ENCODE data around the gene CLDN14. TPM values are rescaled to one million over a fixed set of nuclear protein-coding genes. Genes with fewer than 3 reads are reported as not detected.

CLDN14 gene
- total and polyA plus RNA-seq, 8 donors, result 0.48 TPM; not detected in 7

DNA sequence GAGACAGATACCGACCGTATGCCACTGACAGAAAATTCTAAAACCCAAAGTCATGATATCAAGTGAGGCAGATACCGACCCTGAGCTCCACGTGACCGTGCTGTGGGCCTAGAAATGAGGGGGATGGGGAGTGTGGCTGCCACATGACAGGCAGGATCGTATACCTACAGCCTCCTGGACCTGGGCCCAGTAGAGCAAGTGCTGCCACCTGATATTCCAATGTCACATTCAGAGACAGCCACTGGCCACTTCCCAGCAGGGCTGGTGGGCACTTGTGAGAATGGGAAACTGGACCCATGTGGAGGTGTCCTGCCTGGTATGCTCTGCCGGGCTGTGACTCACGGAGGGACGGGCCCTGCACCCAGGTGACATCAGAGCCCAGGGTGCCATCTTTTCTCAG lies 44.6 kb upstream of the CLDN14 start:
- WGBS, 5 donors, result 67 to 72% (median 72%) methylated on average over 6 to 9 of the region's 9 CpGs
- peaks cover 0 to 25% (median 0%) of the 10 kb centered on the region in 3 donors for H3K27me3 ChIP-seq
- no peaks in the 10 kb centered on the region for H3K36me3 ChIP-seq
- H3K27ac ChIP-seq, result no peak overlapping the region
- no peaks in the 10 kb centered on the region for H3K4me1 ChIP-seq
- DNase-seq, result peak; percentile 37 to 52
- H3K4me3 ChIP-seq, result no peak overlapping the region
- TF ChIP-seq POLR2AphosphoS5 (IDR thresholded peaks at IDR 0.05) (no peak), EP300 (IDR thresholded peaks at IDR 0.05) (no peak), POLR2A (IDR thresholded peaks at IDR 0.05) (no peak), CTCF (IDR thresholded peaks at IDR 0.05) (no peak)
- peaks cover 0 to 9% (median 0%) of the 10 kb centered on the region in 4 donors for H3K9me3 ChIP-seq
- intact Hi-C loops (cut with DNase I; ENCODE audit: low total_unique reads), result no loop called here

- WGBS, 5 donors, result 85 to 91% (median 89%) methylated on average over 14 of the region's 14 CpGs
- Histone ChIP-seq H3K27me3 (peaks cover 0 to 7% (median 0%) of the 10 kb centered on the region in 3 donors), H3K4me3 (no peak overlapping the region), H3K4me1 (no peaks in the 10 kb centered on the region), H3K9me3 (peaks cover 0 to 9% (median 0%) of the 10 kb centered on the region in 4 donors), H3K27ac (no peak overlapping the region), H3K36me3 (no peaks in the 10 kb centered on the region)
- no peak for DNase-seq
- TF ChIP-seq EP300 (IDR thresholded peaks at IDR 0.05) (no peak), POLR2A (IDR thresholded peaks at IDR 0.05) (no peak), CTCF (IDR thresholded peaks at IDR 0.05) (no peak), POLR2AphosphoS5 (IDR thresholded peaks at IDR 0.05) (no peak)
- intact Hi-C loops (cut with DNase I; ENCODE audit: low total_unique reads), result no loop called here
Observed at GRCh38 chr21:36522219-36522808, 42.4 kb upstream of the CLDN14 start.

DNA sequence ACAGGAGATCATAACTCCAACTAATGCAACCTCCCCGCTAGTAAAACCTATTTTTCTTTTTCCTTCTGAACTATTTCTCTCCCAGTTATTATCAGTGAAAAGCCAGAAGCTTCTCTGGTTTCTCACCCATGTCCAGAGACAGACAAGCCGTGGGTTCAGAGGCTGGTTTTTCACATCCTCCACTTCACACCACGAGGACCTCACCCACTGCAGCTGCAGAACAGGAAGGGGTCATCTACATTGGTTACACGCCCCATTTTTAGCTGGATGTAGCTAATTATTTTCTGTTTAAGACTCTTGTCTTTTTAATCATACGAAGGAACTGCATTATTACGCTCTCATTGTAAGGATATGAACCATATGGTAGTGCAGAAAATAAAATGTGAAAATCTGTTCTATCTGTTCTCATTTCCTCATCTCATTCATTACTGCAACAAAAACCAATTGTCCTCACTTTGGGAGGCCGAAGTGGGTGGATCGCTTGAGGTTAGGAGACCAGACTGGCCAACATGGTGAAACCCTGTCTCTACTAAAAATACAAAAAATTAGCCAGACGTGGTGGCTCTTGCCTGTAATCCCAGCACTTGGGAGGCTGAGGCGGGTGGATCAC lies 39.1 kb upstream of the CLDN14 start:
- Histone ChIP-seq H3K9me3 (peaks cover 0 to 9% (median 0%) of the 10 kb centered on the region in 4 donors), H3K4me1 (no peaks in the 10 kb centered on the region), H3K36me3 (no peaks in the 10 kb centered on the region), H3K4me3 (no peak overlapping the region), H3K27ac (no peak overlapping the region), H3K27me3 (no peaks in the 10 kb centered on the region)
- intact Hi-C loops (cut with DNase I; ENCODE audit: low total_unique reads), result no loop called here
- TF ChIP-seq POLR2A (IDR thresholded peaks at IDR 0.05) (no peak), CTCF (IDR thresholded peaks at IDR 0.05) (no peak), EP300 (IDR thresholded peaks at IDR 0.05) (no peak), POLR2AphosphoS5 (IDR thresholded peaks at IDR 0.05) (no peak)
- 79 to 86% (median 83%) methylated on average over 10 of the region's 10 CpGs for WGBS, 5 donors
- no peak for DNase-seq

GRCh38 chr21:36517366-36518075 lies 37.6 kb upstream of the CLDN14 start:
- no peak overlapping the region for H3K27ac ChIP-seq
- no peak for TF ChIP-seq POLR2AphosphoS5 (IDR thresholded peaks at IDR 0.05)
- no peak for TF ChIP-seq POLR2A (IDR thresholded peaks at IDR 0.05)
- no peak for TF ChIP-seq EP300 (IDR thresholded peaks at IDR 0.05)
- no peak for TF ChIP-seq CTCF (IDR thresholded peaks at IDR 0.05)
- H3K27me3 ChIP-seq, result peaks cover 0 to 3% (median 0%) of the 10 kb centered on the region in 3 donors
- no peaks in the 10 kb centered on the region for H3K4me1 ChIP-seq
- intact Hi-C loops (cut with DNase I; ENCODE audit: low total_unique reads), result no loop called here
- no peak overlapping the region for H3K4me3 ChIP-seq
- DNase-seq, result no peak
- WGBS, 5 donors, result 83 to 92% (median 90%) methylated on average over 6 of the region's 6 CpGs
- peaks cover 0 to 9% (median 0%) of the 10 kb centered on the region in 4 donors for H3K9me3 ChIP-seq
- no peaks in the 10 kb centered on the region for H3K36me3 ChIP-seq

Measured in stomach (tissue), 9 donors.